ENCODE data around the gene KPNB1.

KPNB1 gene

DNA sequence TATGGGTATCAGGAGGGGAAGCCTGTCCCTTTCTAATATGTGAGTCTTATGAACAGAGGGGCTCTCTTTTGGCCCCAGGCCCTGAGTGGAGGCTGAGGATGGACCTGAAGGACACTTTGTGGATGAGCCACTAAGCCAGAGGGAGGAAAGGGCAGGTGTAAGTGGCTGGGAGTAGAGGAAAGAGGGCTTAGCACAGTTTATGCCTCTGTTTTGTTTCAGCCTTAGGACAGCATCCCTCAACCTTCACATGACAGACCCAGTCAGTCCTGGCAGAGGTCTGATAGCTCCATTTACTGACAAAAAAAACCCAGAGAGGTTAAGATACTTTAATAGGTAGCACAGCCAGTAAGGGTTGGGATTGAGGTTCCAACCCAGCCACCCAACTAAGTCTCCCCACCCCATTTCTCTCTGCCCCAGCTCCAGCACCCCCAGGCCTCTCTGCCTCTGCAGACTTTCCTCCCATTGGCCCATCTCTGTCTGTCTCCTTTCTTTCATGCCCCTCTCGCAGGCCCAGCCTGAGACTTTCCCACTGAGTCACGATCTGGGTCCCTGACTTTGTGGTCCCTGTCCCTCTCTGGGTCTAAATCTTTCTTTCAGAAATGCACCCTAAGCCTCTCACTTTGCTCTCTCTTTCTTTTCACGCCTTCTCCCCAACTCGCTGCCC, 78.6 kb downstream of the KPNB1 start:
- DNase-seq (ENCODE audit: low read depth in 2 of 2), result no peak

DNA sequence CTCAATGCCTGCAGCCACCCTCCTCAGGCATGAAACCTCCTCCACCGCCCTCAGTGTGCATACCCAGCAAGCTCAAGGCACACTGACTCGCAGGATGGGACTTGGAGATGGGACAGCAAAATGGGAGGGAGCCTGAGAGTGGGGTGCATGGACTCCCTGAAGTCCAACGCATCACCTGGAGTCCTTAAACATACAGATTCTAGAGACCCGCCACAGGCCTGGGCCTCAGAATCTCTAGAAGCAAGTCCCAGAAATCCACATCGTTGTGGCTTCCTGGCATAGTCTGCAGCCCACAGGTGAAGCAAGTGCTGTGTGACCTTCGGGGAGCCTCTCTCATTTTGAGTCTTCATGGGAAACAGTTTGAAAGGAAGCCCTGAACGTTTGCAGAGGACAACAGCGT, 79.8 kb downstream of the KPNB1 start:
- no peak for DNase-seq (ENCODE audit: low read depth in 2 of 2)

GRCh38 chr17:47730681-47731080, 81.0 kb downstream of the KPNB1 start:
- no peak for DNase-seq (ENCODE audit: low read depth in 2 of 2)

DNA sequence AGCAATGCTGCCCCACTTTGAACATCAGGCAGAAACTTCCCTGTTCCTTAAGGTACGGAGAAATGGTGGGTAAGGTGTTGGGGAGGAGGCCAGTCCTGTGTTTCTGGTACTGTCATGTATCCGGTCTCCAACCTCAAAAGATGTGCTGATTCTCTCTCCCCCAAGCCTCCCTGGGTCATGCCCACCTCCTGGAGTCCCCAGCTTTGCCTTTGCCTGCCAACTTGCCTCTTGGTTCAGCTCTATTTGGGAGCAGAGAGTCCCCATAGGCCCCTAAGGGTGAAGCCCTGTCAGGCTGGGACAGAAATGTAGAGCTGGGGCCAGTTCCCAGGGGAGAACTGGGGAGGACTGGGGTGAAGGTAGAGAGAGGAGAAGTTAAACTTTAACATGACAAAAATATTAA, 81.7 kb downstream of the KPNB1 start:
- DNase-seq (ENCODE audit: low read depth in 2 of 2), result no peak

- DNase-seq (ENCODE audit: low read depth in 2 of 2), result no peak
Observed at GRCh38 chr17:47732399-47733046, 82.8 kb downstream of the KPNB1 start.

DNA sequence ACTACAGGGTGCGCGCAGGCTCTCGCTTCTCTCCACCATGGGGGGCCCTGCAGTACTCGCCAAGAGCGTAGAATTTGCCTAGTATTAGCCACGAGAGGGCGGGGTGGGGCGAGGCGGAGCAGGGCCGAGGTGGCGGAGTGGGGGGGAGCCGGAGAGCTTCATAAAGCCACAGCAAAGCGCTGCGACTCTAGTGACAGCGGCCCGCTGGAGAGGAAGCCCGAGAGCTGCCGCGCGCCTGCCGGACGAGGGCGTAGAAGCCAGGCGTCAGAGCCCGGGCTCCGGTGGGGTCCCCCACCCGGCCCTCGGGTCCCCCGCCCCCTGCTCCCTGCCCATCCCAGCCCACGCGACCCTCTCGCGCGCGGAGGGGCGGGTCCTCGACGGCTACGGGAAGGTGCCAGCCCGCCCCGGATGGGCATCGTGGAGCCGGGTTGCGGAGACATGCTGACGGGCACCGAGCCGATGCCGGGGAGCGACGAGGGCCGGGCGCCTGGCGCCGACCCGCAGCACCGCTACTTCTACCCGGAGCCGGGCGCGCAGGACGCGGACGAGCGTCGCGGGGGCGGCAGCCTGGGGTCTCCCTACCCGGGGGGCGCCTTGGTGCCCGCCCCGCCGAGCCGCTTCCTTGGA, 83.4 kb downstream of the KPNB1 start, which contains the start of gene TBX21:
TSS of gene TBX21 (plus strand) at position 190 of the 627 bp plus-strand sequence. CDS start at position 409, 219 bp downstream.
- DNase-seq (ENCODE audit: low read depth in 2 of 2), result no peak

GRCh38 chr17:47733674-47734410, 84.1 kb downstream of the KPNB1 start:
- no peak for DNase-seq (ENCODE audit: low read depth in 2 of 2)

- no peak for DNase-seq (ENCODE audit: low read depth in 2 of 2)
Observed at GRCh38 chr17:47735139-47735464, 85.4 kb downstream of the KPNB1 start.

Measured in fibroblast of skin of left quadriceps (primary cell).